IMR-90 (cell line): Measurements from ENCODE around the gene CCNA1. TPM values are rescaled to one million over a fixed set of nuclear protein-coding genes. Genes with fewer than 3 reads are reported as not detected.
A peak's percentile ranks its signal among the peaks of the same experiment; 100 is the strongest.

ENCODE experiments used
- ATAC-seq: fragments of 200-7000 bp; cut with Tn5 transposase; 2 replicates; pipeline ENCODE4 v1.9.1; 2020; ENCODE audit warnings: low read depth, mild to moderate bottlenecking, moderate library complexity
- BruUV-seq: library from RNA; stranded (reverse); fragments of 400-500 nt; replicated peaks from 2 replicates; lab custom pipeline; 2021; lab: Mats Ljungman, UMichigan
- CTCF ChIA-PET: fragments of 300-600 bp; formaldehyde crosslinking; extraction: SDS; loops from one replicate; lab custom pipeline; 2021; ENCODE audit warnings: antibody characterized with exemption; lab: Yijun Ruan, JAX
- POLR2A ChIA-PET: fragments of 300-600 bp; sonication (Branson Sonifier 250); formaldehyde crosslinking; loops from one replicate; lab custom pipeline; 2022; ENCODE audit warnings: antibody characterized with exemption; ENCODE audit not compliant: unreplicated experiment; lab: Charles Lee
- DNase-seq: peaks from one replicate; pipeline ENCODE4 v3.0.0; 2013
- H2AFZ ChIP-seq: replicated peaks from 2 replicates; pipeline ENCODE3; 2013; ENCODE audit warnings: low read length, mild to moderate bottlenecking; ENCODE audit not compliant: poor library complexity
- H2AK5ac ChIP-seq: 2 replicates; pipeline ENCODE4 v1.6.1; 2013; ENCODE audit warnings: low read depth, low read length, inconsistent platforms
- H2AK9ac ChIP-seq: replicated peaks from 2 replicates; pipeline ENCODE3; 2013; ENCODE audit warnings: mild to moderate bottlenecking, low read depth, low read length, moderate library complexity; ENCODE audit not compliant: poor library complexity
- H2BK120ac ChIP-seq: 2 replicates; pipeline ENCODE4 v1.6.1; 2013; ENCODE audit warnings: low read depth, low read length, inconsistent platforms
- H2BK15ac ChIP-seq: 3 replicates; pipeline ENCODE4 v1.6.1; 2013; ENCODE audit warnings: low read depth, low read length, inconsistent platforms
- H2BK20ac ChIP-seq: 2 replicates; pipeline ENCODE4 v1.6.1; 2013; ENCODE audit warnings: low read depth, mild to moderate bottlenecking, inconsistent platforms, low read length, moderate library complexity
- H2BK5ac ChIP-seq: 2 replicates; pipeline ENCODE4 v1.6.1; 2013; ENCODE audit warnings: mild to moderate bottlenecking, low read depth, low read length, inconsistent platforms; ENCODE audit not compliant: poor library complexity, severe bottlenecking
- H3K14ac ChIP-seq: replicated peaks from 2 replicates; pipeline ENCODE4 v1.6.1; 2013; ENCODE audit warnings: low read depth, low read length, inconsistent platforms
- H3K18ac ChIP-seq: 2 replicates; pipeline ENCODE4 v1.6.1; 2013; ENCODE audit warnings: low read depth, low read length, control low read depth
- H3K23ac ChIP-seq: 2 replicates; pipeline ENCODE4 v1.6.1; 2013; ENCODE audit warnings: low read depth, low read length, inconsistent platforms
- H3K27ac ChIP-seq: 2 replicates; pipeline ENCODE4 v1.5.1; 2013; ENCODE audit warnings: mild to moderate bottlenecking, control low read depth, low read length; ENCODE audit not compliant: insufficient read depth
- H3K27me3 ChIP-seq: 2 replicates; pipeline ENCODE4 v1.6.1; 2013; ENCODE audit warnings: low read length; ENCODE audit not compliant: control insufficient read depth, insufficient read depth
- H3K36me3 ChIP-seq: 2 replicates; pipeline ENCODE4 v1.6.1; 2013; ENCODE audit warnings: low read length, mixed read lengths; ENCODE audit not compliant: control insufficient read depth, insufficient read depth
- H3K4ac ChIP-seq: 2 replicates; pipeline ENCODE4 v1.6.1; 2013; ENCODE audit warnings: low read depth, low read length, inconsistent platforms
- H3K4me1 ChIP-seq: 2 replicates; pipeline ENCODE4 v1.6.1; 2013; ENCODE audit warnings: low read length, mixed read lengths; ENCODE audit not compliant: control insufficient read depth, insufficient read depth
- H3K4me2 ChIP-seq: 2 replicates; pipeline ENCODE4 v1.6.1; 2013; ENCODE audit warnings: low read depth, mild to moderate bottlenecking, control low read depth, low read length, moderate library complexity
- H3K4me3 ChIP-seq: 2 replicates; pipeline ENCODE4 v1.5.1; 2013; ENCODE audit warnings: low read depth, mild to moderate bottlenecking, control low read depth, low read length, moderate library complexity; ENCODE audit not compliant: insufficient read depth
- H3K56ac ChIP-seq: 2 replicates; pipeline ENCODE4 v1.6.1; 2013; ENCODE audit warnings: low read length, inconsistent platforms; ENCODE audit not compliant: insufficient read depth; ENCODE audit errors: extremely low read depth
- H3K79me1 ChIP-seq, 2 experiments: 2 replicates each; pipeline ENCODE4 v1.6.1; 2013; ENCODE audit warnings: low read length in 2 of 2, inconsistent platforms in 1 of 2, low read depth in 1 of 2
- H3K9ac ChIP-seq: 2 replicates; pipeline ENCODE4 v1.6.1; 2013; ENCODE audit warnings: low read depth, low read length, control low read depth
- H3K9me1 ChIP-seq: 2 replicates; pipeline ENCODE4 v1.6.1; 2013; ENCODE audit warnings: low read length, inconsistent platforms; ENCODE audit not compliant: insufficient read depth
- H3K9me3 ChIP-seq: 2 replicates; pipeline ENCODE4 v1.6.1; 2013; ENCODE audit warnings: low read length; ENCODE audit not compliant: control insufficient read depth, insufficient read depth
- H4K20me1 ChIP-seq: 2 replicates; pipeline ENCODE4 v1.6.1; 2013; ENCODE audit warnings: low read length, inconsistent platforms; ENCODE audit not compliant: insufficient read depth
- H4K5ac ChIP-seq: 2 replicates; pipeline ENCODE4 v1.6.1; 2013; ENCODE audit warnings: mild to moderate bottlenecking, low read depth, low read length, control low read depth
- H4K8ac ChIP-seq, 2 experiments: 2 replicates each; pipeline ENCODE4 v1.6.1; 2013; ENCODE audit warnings: low read depth in 2 of 2, low read length in 2 of 2, control low read depth in 1 of 2, inconsistent platforms in 1 of 2
- H4K91ac ChIP-seq: 2 replicates; pipeline ENCODE4 v1.6.1; 2013; ENCODE audit warnings: low read depth, low read length, inconsistent platforms; ENCODE audit not compliant: insufficient read depth
- CEBPB ChIP-seq: IDR thresholded peaks from 2 replicates; pipeline ENCODE4 v1.6.1; 2012; ENCODE audit warnings: low read depth, low read length, improper control_type of control experiment
- MAFK ChIP-seq: IDR thresholded peaks from 2 replicates; pipeline ENCODE4 v1.6.1; 2012; ENCODE audit warnings: low read depth, low read length, improper control_type of control experiment
- MXI1 ChIP-seq: IDR thresholded peaks from 2 replicates; pipeline ENCODE4 v1.6.1; 2012; ENCODE audit warnings: low read depth, mild to moderate bottlenecking, low read length, moderate library complexity, borderline replicate concordance
- NFE2L2 ChIP-seq: fragments of 150-350 bp; IDR thresholded peaks from 2 replicates; pipeline ENCODE4 v1.6.1; 2016; ENCODE audit warnings: low read depth, mild to moderate bottlenecking, low read length
- SMC3 ChIP-seq: fragments of 150-350 bp; IDR thresholded peaks from 2 replicates; pipeline ENCODE4 v1.6.1; 2016; ENCODE audit warnings: low read depth, mild to moderate bottlenecking, antibody characterized with exemption, low read length, moderate library complexity
- WGBS, 2 experiments: methylation state at CpG; one replicate each; pipeline versions ENCODE4 v1.1.5 to v1.1.7; 2013; ENCODE audit warnings: missing lambda C conversion rate in 2 of 2; ENCODE audit not compliant: insufficient read length in 1 of 2; ENCODE audit errors: extremely low coverage in 2 of 2; 5-methylcytosine and 5-hydroxymethylcytosine counted together
- dilution Hi-C: fragments of 300-500 bp; cut with HindIII; formaldehyde crosslinking; loops from one replicate; pipeline ENCODE4 v1.14.3; 2018; ENCODE audit warnings: low sequenced_read_pairs; ENCODE audit not compliant: unreplicated experiment
- in situ Hi-C: fragments of 300-500 bp; cut with MboI; formaldehyde crosslinking; loops from 3 replicates; pipeline ENCODE4 v1.14.3; 2019; ENCODE audit warnings: low sequenced_read_pairs, inconsistent platforms, mixed read lengths
- intact Hi-C: fragments of 100-400 bp; cut with micrococcal nuclease; formaldehyde crosslinking; loops from 2 replicates; pipeline ENCODE4 v1.10.0; 2022
- polyA plus RNA-seq, 3 experiments: library from polyadenylated mRNA; depleted of rRNA; stranded (reverse); fragments of >200 nt; gene quantifications; 2 replicates each; pipeline ENCODE4 v1.2.3, GENCODE V29; 2012; ENCODE audit warnings: low replicate concordance in 1 of 3
- total RNA-seq: library from RNA; depleted of rRNA; stranded (reverse); fragments of >200 nt; gene quantifications from 2 replicates; pipeline ENCODE4 v1.2.3, GENCODE V29; 2012

The CCNA1 gene
- total and polyA plus RNA-seq, 2 of the 4 experiments (the other 2 are of a cell fraction): 0.07 TPM; not detected in 1

DNA sequence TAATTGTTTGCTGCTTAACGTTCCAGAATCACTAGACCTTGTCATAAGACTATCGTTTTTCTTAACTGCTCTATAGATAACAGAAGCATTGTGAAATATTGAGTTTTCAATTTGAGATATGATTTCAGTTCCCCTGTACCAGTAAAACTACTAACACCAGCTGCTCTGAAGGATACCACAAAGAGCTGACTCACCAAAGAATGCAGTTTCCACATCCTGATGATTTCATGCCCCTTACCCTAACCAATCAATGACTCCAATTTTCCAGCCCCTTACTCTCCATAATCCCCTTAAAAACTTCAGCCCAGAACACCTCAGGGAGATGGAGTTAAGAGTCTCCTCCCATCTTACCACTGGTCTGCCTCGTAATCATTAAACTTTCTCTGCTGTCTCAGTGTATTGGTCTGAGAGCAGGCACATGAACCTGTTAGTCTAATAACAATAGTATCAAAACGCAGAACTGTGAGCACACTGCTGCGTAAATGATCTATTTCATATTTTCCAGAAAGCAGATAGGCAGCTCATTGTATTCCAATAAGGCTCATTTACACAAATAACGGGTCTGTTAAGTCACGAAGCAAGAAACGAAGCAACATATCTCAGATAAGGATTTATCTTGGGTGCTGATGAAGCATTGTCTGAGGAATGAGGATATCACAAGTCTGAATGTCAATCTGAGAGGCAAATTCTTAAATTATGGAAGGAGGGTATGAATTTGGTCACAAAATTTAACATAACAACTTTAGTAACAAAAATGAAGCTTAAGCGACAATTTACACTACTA, 14.1 kb upstream of the CCNA1 start:
- Histone ChIP-seq H2BK20ac (no peak overlapping the region), H2BK15ac (no peak overlapping the region), H4K5ac (no peak overlapping the region), H3K4me3 (no peak overlapping the region), H3K27me3 (no peaks in the 10 kb centered on the region), H3K4me2 (peak overlapping the region; percentile 87), H4K91ac (no peak overlapping the region), H3K18ac (no peak overlapping the region), H3K36me3 (no peaks in the 10 kb centered on the region), H3K27ac (no peak overlapping the region), H4K8ac (no peak overlapping the region), H3K9me3 (no peaks in the 10 kb centered on the region), H3K9me1 (no peaks in the 10 kb centered on the region), H2AFZ (peak overlapping the region; percentile 62), H3K14ac (no peak overlapping the region), H3K4me1 (no peaks in the 10 kb centered on the region), H3K79me1 (no peaks in the 10 kb centered on the region), H4K20me1 (no peaks in the 10 kb centered on the region), H2AK9ac (no peak overlapping the region), H2AK5ac (no peak overlapping the region), H2BK5ac (no peak overlapping the region), H3K23ac (no peak overlapping the region), H3K56ac (no peak overlapping the region), H2BK120ac (no peak overlapping the region), H3K9ac (peak overlapping the region; percentile 34; the same call in 1 of the 2 replicates), H3K4ac (no peak overlapping the region)
- ChIA-PET CTCF (interaction anchor here (1.4 kb wide), 1 partner anchor 23 kb away, joined by 5 read pairs; no protein-coding TSS in a partner anchor), POLR2A (no interaction called here)
- peak; percentile 58 for DNase-seq
- no peak for TF ChIP-seq SMC3
- TF ChIP-seq MAFK: peak; percentile 51
- TF ChIP-seq MXI1: no peak
- TF ChIP-seq CEBPB: peak; percentile 83
- TF ChIP-seq NFE2L2: 0 out of 2 replicates have a peak, but pooled peaks have one; percentile 12
- intact Hi-C loops (no loop called here), in situ Hi-C loops (no loop called here), dilution Hi-C loops (no loop called here)
- peak; percentile 61 for ATAC-seq
- no TSS peak for BruUV-seq
- no CpG with 5 or more reads among the region's 9 CpGs for WGBS, 2 experiments
